SK-N-MC (cell line): ENCODE results near the gene CACNA1G.

Source experiments
- DNase-seq: peaks from one replicate; pipeline ENCODE4 v3.0.0-alpha.2; 2011; ENCODE audit warnings: low read depth, low spot score
- H3K27ac ChIP-seq: fragments of 200-600 bp; sonication (generic); 2 replicates; pipeline ENCODE4 v1.5.1; 2016; ENCODE audit warnings: mixed run types
- H3K36me3 ChIP-seq: fragments of 200-600 bp; sonication (generic); 2 replicates; pipeline ENCODE4 v1.6.1; 2017; ENCODE audit warnings: antibody characterized with exemption, low read length, mixed read lengths; ENCODE audit not compliant: insufficient read depth
- H3K4me3 ChIP-seq: fragments of 200-600 bp; sonication (generic); 2 replicates; pipeline ENCODE4 v1.5.1; 2016
- H3K9ac ChIP-seq: fragments of 200-600 bp; sonication (generic); 2 replicates; pipeline ENCODE4 v1.8.0; 2017; ENCODE audit warnings: mixed run types, mixed read lengths; ENCODE audit not compliant: insufficient read length
- H3K9me3 ChIP-seq: fragments of 200-600 bp; sonication (generic); 2 replicates; pipeline ENCODE4 v1.6.1; 2017; ENCODE audit warnings: low read depth, mild to moderate bottlenecking, antibody characterized with exemption, low read length, moderate library complexity, mixed read lengths
- EZH2 ChIP-seq: fragments of 200-600 bp; sonication (generic); IDR thresholded peaks from one replicate; pipeline ENCODE4 v1.6.1; 2017; ENCODE audit warnings: antibody characterized with exemption
- FOXP2 ChIP-seq: optimal IDR thresholded peaks from 2 replicates; pipeline ENCODE3; 2011; ENCODE audit warnings: mild to moderate bottlenecking, moderate library complexity; ENCODE audit not compliant: insufficient read depth; ENCODE audit errors: extremely low read length, control extremely low read depth
- POLR2AphosphoS5 ChIP-seq: IDR thresholded peaks from 2 replicates; pipeline ENCODE4 v1.6.1; 2012; ENCODE audit warnings: mild to moderate bottlenecking, low read depth, low read length, borderline replicate concordance

The CACNA1G gene

DNA sequence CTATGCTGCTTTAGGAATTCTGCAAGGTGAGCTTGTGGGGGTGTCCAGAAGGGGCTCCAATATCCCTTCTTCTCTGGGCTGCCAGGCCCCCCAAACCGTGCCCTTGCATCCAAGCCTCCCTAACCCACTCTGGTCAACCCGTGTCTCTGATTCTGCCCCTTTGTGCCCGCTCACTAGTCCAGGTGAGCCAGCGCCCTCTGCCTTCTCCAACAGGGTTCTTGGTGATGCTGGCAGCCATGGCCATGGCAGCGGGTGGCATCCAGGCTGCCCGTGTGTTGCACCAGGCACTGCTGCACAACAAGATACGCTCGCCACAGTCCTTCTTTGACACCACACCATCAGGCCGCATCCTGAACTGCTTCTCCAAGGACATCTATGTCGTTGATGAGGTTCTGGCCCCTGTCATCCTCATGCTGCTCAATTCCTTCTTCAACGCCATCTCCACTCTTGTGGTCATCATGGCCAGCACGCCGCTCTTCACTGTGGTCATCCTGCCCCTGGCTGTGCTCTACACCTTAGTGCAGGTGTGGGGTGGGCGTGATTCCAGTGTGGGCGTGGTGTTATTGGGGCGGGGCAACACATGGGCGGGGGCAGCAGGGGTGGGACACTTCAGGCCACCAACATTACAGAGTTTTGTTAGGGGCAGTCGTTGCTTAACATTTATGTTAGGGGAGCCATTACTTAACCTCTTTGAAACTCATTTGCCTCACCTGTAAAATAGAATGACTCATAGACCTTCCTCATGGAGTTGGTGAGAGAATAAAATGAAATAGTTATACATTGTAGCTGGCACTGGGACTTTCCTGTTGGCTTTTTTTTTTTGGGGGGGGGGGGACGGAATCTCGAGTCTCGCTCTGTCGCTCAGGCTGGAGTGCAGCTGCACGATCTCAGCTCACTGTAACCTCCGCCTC lies 115.8 kb downstream of the CACNA1G start:
- DNase-seq: no peak
- H3K9ac ChIP-seq: no peak overlapping the region
- no peak for TF ChIP-seq POLR2AphosphoS5
- TF ChIP-seq EZH2: no peak
- TF ChIP-seq FOXP2: no peak

More for the DNA sequence above, 115.8 kb downstream of the CACNA1G start:
- Histone ChIP-seq H3K9me3 (no peaks in the 10 kb centered on the region), H3K27ac (no peak overlapping the region), H3K4me3 (no peak overlapping the region), H3K36me3 (no peaks in the 10 kb centered on the region)
